Activated naive CD4-positive, alpha-beta T cell (primary cell): ENCODE results near the gene ABITRAM.
A peak's percentile ranks its signal among the peaks of the same experiment; 100 is the strongest.
"Not testable (repeated sequence)": the region's sequence is repeated elsewhere in the genome, so short reads cannot be mapped to it uniquely, and the experiment has no call there.

Experiments
- DNase-seq, 4 experiments: peaks; one replicate each; lab custom pipeline; 2025; lab: John Stamatoyannopoulos, UW

The ABITRAM gene

DNA sequence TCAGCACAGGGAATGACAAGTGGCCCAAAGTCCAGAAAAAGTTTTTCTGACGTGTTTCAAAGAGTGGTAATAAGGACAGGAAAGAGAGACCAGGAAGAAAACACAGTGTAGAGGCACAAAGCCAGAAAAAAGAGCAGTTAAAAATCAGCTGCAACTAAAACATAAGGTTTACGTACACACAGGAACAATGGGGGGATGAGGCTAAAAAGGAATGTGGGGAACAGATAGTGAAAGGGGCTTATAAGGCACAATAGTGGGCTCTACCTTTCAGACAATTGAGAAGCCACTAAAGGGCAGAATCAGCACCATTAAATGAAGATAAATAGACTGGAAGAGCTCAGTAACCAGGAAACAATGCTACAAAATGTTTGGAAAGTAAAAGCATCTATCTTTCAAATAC lies 5.8 kb upstream of the ABITRAM start:
- DNase-seq, result no peak

- DNase-seq, result no peak
Observed at GRCh38 chr9:108933231-108933717, 926 bp upstream of the ABITRAM start.

GRCh38 chr9:108933718-108934322 lies 380 bp upstream of the ABITRAM start, which contains the start of gene ELP1:
Gene ELP1, minus strand, starts transcription at chr9:108934124. Its CDS starts 2,978 bp downstream, at chr9:108931146.
- peak; percentile 68 to 87 (median 80) for DNase-seq

- DNase-seq, result no peak
Observed at GRCh38 chr9:108937561-108938305, 3.5 kb downstream of the ABITRAM start.

GRCh38 chr9:108939975-108940374 lies 5.8 kb downstream of the ABITRAM start:
- no peak for DNase-seq

GRCh38 chr9:108950168-108950567 lies 16.0 kb downstream of the ABITRAM start:
- no peak for DNase-seq

- no peak for DNase-seq
Observed at GRCh38 chr9:108951578-108951977, 17.4 kb downstream of the ABITRAM start.

DNA sequence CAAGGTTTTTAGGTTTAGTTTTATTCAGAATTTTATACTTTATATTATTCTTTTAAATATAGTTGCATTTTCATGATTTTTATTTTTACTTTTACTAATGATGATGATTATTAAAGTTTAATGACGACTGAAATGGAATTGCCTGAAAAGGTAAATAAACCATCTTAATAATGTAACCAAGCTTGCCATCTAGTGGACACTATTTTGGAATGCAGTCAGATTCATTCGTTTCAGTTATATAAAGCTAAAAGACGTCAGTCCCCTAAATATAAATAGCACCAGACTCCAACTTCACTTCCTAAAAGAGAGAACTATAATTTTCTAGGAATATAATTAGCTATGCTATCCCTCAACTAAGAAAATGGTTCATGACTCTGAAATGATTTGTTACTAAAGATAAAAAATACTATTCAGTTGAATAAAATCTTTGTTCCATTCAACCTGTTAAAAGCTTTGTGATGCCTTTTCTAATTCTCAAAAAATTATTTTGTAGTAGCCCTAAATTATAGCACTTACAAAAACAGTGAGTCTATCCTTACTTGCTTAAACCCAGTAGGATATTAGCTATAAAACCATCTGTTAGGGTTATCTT lies 19.9 kb downstream of the ABITRAM start:
- DNase-seq, result no peak

- no peak for DNase-seq
Observed at GRCh38 chr9:108956022-108956630, 21.9 kb downstream of the ABITRAM start.

- DNase-seq, result no peak
Observed at GRCh38 chr9:108956631-108957026, 22.4 kb downstream of the ABITRAM start.

- no peak for DNase-seq
Observed at GRCh38 chr9:108960331-108960730, 26.1 kb downstream of the ABITRAM start.

DNA sequence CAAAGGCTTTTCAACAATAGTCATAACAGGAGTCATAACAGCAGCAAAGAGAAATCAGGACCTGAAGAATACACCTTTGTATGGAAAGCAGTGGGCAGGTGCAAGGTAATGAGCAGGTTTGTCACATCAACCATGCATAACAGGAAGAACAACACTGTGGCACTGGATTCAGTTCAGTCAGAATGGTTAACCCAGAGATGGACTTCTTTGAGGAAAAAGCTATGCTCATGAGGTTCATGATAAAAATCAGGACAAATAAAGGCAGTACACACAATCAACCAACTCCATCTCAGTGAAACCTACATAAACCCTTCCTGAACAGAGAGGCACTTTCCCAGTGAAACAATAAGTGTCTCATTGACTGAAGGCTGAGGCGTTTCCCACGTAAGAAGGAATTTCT lies 27.0 kb downstream of the ABITRAM start:
- no peak for DNase-seq

GRCh38 chr9:108963459-108964143 lies 29.4 kb downstream of the ABITRAM start:
- no peak for DNase-seq

DNA sequence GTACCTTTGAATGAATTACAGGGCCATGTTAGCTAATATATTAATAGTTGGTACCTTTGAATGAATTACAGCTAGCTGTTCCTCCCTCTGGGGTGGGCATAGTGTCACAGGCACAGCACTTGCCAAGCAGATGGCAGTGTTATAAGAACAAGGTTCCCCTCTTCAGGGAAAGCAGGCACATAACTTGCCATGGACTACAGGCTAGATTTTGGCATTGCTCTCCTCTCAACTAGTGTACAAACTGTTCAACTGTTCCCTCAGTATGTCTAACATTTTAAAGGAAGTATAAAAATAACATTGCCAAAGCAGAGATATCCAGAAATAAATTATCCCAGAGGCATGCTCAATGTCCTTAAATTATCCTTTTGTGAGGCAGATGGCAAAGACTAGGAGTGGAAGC lies 33.7 kb downstream of the ABITRAM start:
- no peak for DNase-seq

- DNase-seq, result not testable (repeated sequence)
Observed at GRCh38 chr9:108971392-108971791, 37.2 kb downstream of the ABITRAM start.

- DNase-seq, result no peak
Observed at GRCh38 chr9:108972186-108972585, 38.0 kb downstream of the ABITRAM start.

GRCh38 chr9:108972626-108973209 lies 38.5 kb downstream of the ABITRAM start:
- no peak for DNase-seq

DNA sequence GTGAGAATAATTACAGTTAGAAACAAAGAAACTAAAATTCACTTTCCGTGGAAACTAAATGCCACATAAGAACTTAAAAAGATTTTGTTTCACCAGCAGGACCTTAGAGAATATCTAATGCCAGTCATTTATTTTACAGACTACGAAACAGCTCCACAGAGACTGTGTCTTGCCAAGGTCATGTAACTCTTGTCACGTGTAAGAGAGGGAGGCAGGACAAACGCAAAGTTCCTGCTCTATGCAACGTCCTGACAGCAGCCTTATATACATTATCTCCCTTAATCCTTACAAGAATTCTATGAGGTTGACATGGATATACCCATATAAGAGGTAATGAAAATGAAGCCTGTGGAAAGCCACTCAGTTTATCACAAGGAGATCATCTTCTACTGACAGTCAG lies 39.7 kb downstream of the ABITRAM start:
- DNase-seq, result no peak

GRCh38 chr9:108978205-108978604 lies 44.0 kb downstream of the ABITRAM start:
- DNase-seq, result no peak

DNA sequence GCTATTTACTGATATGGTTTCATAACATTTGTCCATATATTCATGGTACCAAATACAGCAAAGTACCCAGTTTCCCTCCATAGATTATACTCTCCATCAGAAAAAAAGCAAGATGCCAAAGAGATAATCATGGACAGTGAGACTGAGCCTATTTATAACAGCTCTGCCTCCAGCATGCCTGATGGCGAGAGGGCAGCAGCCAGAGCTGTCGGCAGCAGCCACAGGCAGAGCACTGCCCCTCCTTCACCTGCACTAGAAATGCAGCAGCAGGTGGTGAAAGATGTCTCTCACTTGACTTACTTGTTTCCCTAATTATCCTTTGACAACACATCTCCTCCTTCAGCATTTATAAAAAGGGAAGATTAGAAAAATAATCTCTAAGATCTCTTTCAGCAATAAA lies 46.7 kb downstream of the ABITRAM start:
- DNase-seq, result no peak

DNA sequence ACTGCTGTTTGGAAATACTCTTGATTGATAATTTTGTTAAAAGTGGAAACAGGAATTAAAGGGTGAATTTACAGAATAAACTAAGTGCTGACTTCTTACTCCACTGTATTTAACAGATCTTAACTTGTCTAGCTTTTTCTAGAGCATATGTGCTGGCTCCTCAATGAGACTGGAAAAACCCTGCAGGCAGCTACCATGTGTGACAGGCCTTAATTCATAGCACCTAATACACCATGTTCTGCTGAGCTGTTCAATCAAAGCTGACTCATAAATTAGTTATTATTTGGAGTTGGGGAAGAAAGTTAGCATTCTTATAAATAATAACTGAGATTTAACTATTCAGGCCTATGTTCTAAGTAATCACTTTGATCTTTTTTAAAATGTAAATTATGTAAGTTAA lies 49.7 kb downstream of the ABITRAM start:
- DNase-seq, result no peak
